Suprapubic skin (tissue), 4 donors: ENCODE data around the gene PREX1. TPM values are rescaled to one million over a fixed set of nuclear protein-coding genes. Genes with fewer than 3 reads are reported as not detected.

Experiments
- DNase-seq, 2 donors: peaks; one replicate each; pipeline ENCODE4 v3.0.0-alpha.2; 2019; ENCODE audit warnings: low spot score in 2 of 2
- H3K27ac ChIP-seq: fragments of 200-600 bp; sonication (generic); one replicate; pipeline ENCODE4 v1.5.1; 2019
- H3K27me3 ChIP-seq: fragments of 200-600 bp; sonication (generic); one replicate; pipeline ENCODE4 v1.5.1; 2019
- H3K36me3 ChIP-seq: fragments of 200-600 bp; sonication (generic); one replicate; pipeline ENCODE4 v1.5.1; 2019
- H3K4me1 ChIP-seq: fragments of 200-600 bp; sonication (generic); one replicate; pipeline ENCODE4 v1.5.1; 2019
- H3K4me3 ChIP-seq: fragments of 200-600 bp; sonication (generic); one replicate; pipeline ENCODE4 v1.5.1; 2019; ENCODE audit warnings: mild to moderate bottlenecking
- H3K9me3 ChIP-seq: fragments of 200-600 bp; sonication (generic); one replicate; pipeline ENCODE4 v1.5.1; 2019
- CTCF ChIP-seq, 2 donors: fragments of 200-600 bp in 1 of 2; fragments of 450-650 bp in 1 of 2; sonication (generic) in 1 of 2; IDR thresholded peaks; one replicate each; pipeline ENCODE4 v1.5.1; 2016 to 2019; ENCODE audit warnings: antibody characterized with exemption in 2 of 2, mild to moderate bottlenecking in 1 of 2, moderate library complexity in 1 of 2
- EP300 ChIP-seq: sonication (generic); formaldehyde crosslinking; IDR thresholded peaks from one replicate; pipeline ENCODE4 v1.6.1; 2017; ENCODE audit warnings: antibody characterized with exemption
- POLR2A ChIP-seq, 2 donors: fragments of 450-650 bp; IDR thresholded peaks; one replicate each; pipeline ENCODE4 v1.6.1; 2017; ENCODE audit warnings: antibody characterized with exemption in 2 of 2, mild to moderate bottlenecking in 2 of 2, moderate library complexity in 2 of 2
- POLR2AphosphoS5 ChIP-seq, 3 donors: sonication (generic); formaldehyde crosslinking; IDR thresholded peaks; one replicate each; pipeline ENCODE4 v1.6.1; 2017; ENCODE audit warnings: antibody characterized with exemption in 3 of 3
- WGBS: methylation state at CpG from one replicate; pipeline ENCODE4 v1.1.5; 2018; 5-methylcytosine and 5-hydroxymethylcytosine counted together
- total RNA-seq, 4 donors: library from RNA; depleted of rRNA; stranded (reverse); fragments of >200 nt; gene quantifications; one replicate each; pipeline ENCODE4 v1.1.0, GENCODE V29; 2016

PREX1 gene
- total RNA-seq, 4 donors from 2014 or later: 4.7 to 15.1 (median 10.2) TPM

GRCh38 chr20:48807586-48808381, 20.0 kb downstream of the PREX1 start:
- no peak for DNase-seq
- Histone ChIP-seq H3K9me3 (no peaks in the 10 kb centered on the region), H3K27me3 (no peaks in the 10 kb centered on the region), H3K4me3 (no peak overlapping the region), H3K27ac (no peak overlapping the region), H3K36me3 (no peaks in the 10 kb centered on the region), H3K4me1 (peaks cover 3% of the 10 kb centered on the region)
- WGBS: 73% methylated on average over 12 of the region's 13 CpGs
- TF ChIP-seq POLR2AphosphoS5 (IDR thresholded peaks at IDR 0.05): no peak

GRCh38 chr20:48807051-48807450, 20.7 kb downstream of the PREX1 start:
- Histone ChIP-seq H3K9me3 (no peaks in the 10 kb centered on the region), H3K36me3 (no peaks in the 10 kb centered on the region), H3K27me3 (no peaks in the 10 kb centered on the region), H3K4me1 (no peaks in the 10 kb centered on the region), H3K4me3 (no peak overlapping the region), H3K27ac (no peak overlapping the region)
- no peak for TF ChIP-seq POLR2A (IDR thresholded peaks at IDR 0.05)
- no peak for TF ChIP-seq CTCF (IDR thresholded peaks at IDR 0.05)
- TF ChIP-seq EP300: no peak
- TF ChIP-seq POLR2AphosphoS5 (IDR thresholded peaks at IDR 0.05): no peak
- no peak for DNase-seq
- 100% methylated on average over 1 of the region's 1 CpG for WGBS

GRCh38 chr20:48805716-48806115, 22.1 kb downstream of the PREX1 start:
- DNase-seq: no peak
- TF ChIP-seq POLR2A (IDR thresholded peaks at IDR 0.05) (no peak), CTCF (IDR thresholded peaks at IDR 0.05) (no peak), POLR2AphosphoS5 (IDR thresholded peaks at IDR 0.05) (no peak), EP300 (no peak)
- Histone ChIP-seq H3K36me3 (no peaks in the 10 kb centered on the region), H3K27me3 (no peaks in the 10 kb centered on the region), H3K9me3 (no peaks in the 10 kb centered on the region), H3K27ac (no peak overlapping the region), H3K4me1 (no peaks in the 10 kb centered on the region), H3K4me3 (no peak overlapping the region)
- WGBS: 94% methylated on average over 3 of the region's 5 CpGs

- Histone ChIP-seq H3K27me3 (no peaks in the 10 kb centered on the region), H3K4me3 (no peak overlapping the region), H3K9me3 (no peaks in the 10 kb centered on the region), H3K27ac (no peak overlapping the region), H3K4me1 (no peaks in the 10 kb centered on the region), H3K36me3 (no peaks in the 10 kb centered on the region)
- TF ChIP-seq EP300: no peak
- no peak for TF ChIP-seq CTCF (IDR thresholded peaks at IDR 0.05)
- TF ChIP-seq POLR2AphosphoS5 (IDR thresholded peaks at IDR 0.05): no peak
- no peak for TF ChIP-seq POLR2A (IDR thresholded peaks at IDR 0.05)
- 67% methylated on average over 3 of the region's 8 CpGs for WGBS
- DNase-seq: no peak
These were observed 22.5 kb downstream of the PREX1 start for GRCh38 chr20:48805286-48805685.

GRCh38 chr20:48804300-48804980, 23.4 kb downstream of the PREX1 start:
- Histone ChIP-seq H3K4me3 (no peak overlapping the region), H3K27ac (no peak overlapping the region), H3K36me3 (no peaks in the 10 kb centered on the region), H3K4me1 (no peaks in the 10 kb centered on the region), H3K27me3 (no peaks in the 10 kb centered on the region), H3K9me3 (no peaks in the 10 kb centered on the region)
- WGBS: 93% methylated on average over 16 of the region's 16 CpGs
- DNase-seq: no peak
- TF ChIP-seq POLR2A (IDR thresholded peaks at IDR 0.05) (no peak), CTCF (IDR thresholded peaks at IDR 0.05) (no peak), POLR2AphosphoS5 (IDR thresholded peaks at IDR 0.05) (no peak), EP300 (no peak)
